HEK293 (cell line): ENCODE data around the gene FPGS.

Source experiments
- BCL11A ChIP-seq: fragments of 450-650 bp; formaldehyde crosslinking; IDR thresholded peaks from 2 replicates; pipeline ENCODE4 v1.5.1; 2016; ENCODE audit warnings: low read depth, missing biosample characterization, missing genetic modification characterization
- FEZF1 ChIP-seq: fragments of 450-650 bp; formaldehyde crosslinking; IDR thresholded peaks from 2 replicates; pipeline ENCODE4 v1.5.1; 2016; ENCODE audit warnings: missing biosample characterization, missing genetic modification characterization
- GLIS2 ChIP-seq: fragments of 450-650 bp; formaldehyde crosslinking; IDR thresholded peaks from 2 replicates; pipeline ENCODE4 v1.5.1; 2016; ENCODE audit warnings: missing biosample characterization, missing genetic modification characterization
- KLF7 ChIP-seq: fragments of 450-650 bp; formaldehyde crosslinking; IDR thresholded peaks from 2 replicates; pipeline ENCODE4 v1.5.1; 2016; ENCODE audit warnings: missing biosample characterization, missing genetic modification characterization, borderline replicate concordance
- MYNN ChIP-seq: fragments of 450-650 bp; formaldehyde crosslinking; IDR thresholded peaks from 2 replicates; pipeline ENCODE4 v1.5.1; 2016; ENCODE audit warnings: missing biosample characterization, missing genetic modification characterization, borderline replicate concordance
- OVOL3 ChIP-seq: fragments of 450-650 bp; formaldehyde crosslinking; IDR thresholded peaks from 2 replicates; pipeline ENCODE4 v1.5.1; 2016; ENCODE audit warnings: missing biosample characterization, missing genetic modification characterization
- PATZ1 ChIP-seq: fragments of 450-650 bp; formaldehyde crosslinking; IDR thresholded peaks from 2 replicates; pipeline ENCODE4 v1.5.1; 2016; ENCODE audit warnings: missing biosample characterization, missing genetic modification characterization
- PRDM10 ChIP-seq: fragments of 450-650 bp; formaldehyde crosslinking; IDR thresholded peaks from 2 replicates; pipeline ENCODE4 v1.5.1; 2016; ENCODE audit warnings: missing biosample characterization, missing genetic modification characterization
- SALL2 ChIP-seq: fragments of 450-650 bp; formaldehyde crosslinking; IDR thresholded peaks from 2 replicates; pipeline ENCODE4 v1.5.0; 2017; ENCODE audit warnings: missing biosample characterization, mild to moderate bottlenecking, missing genetic modification characterization, borderline replicate concordance
- SCRT2 ChIP-seq: fragments of 450-650 bp; formaldehyde crosslinking; IDR thresholded peaks from 2 replicates; pipeline ENCODE4 v1.5.1; 2016; ENCODE audit warnings: missing biosample characterization, missing genetic modification characterization
- ZBTB17 ChIP-seq: fragments of 450-650 bp; formaldehyde crosslinking; IDR thresholded peaks from 2 replicates; pipeline ENCODE4 v1.5.1; 2016; ENCODE audit warnings: missing biosample characterization, missing genetic modification characterization
- ZBTB20 ChIP-seq: fragments of 450-650 bp; formaldehyde crosslinking; IDR thresholded peaks from 2 replicates; pipeline ENCODE4 v1.5.1; 2016; ENCODE audit warnings: missing biosample characterization, missing genetic modification characterization
- ZBTB49 ChIP-seq: fragments of 450-650 bp; formaldehyde crosslinking; IDR thresholded peaks from 2 replicates; pipeline ENCODE4 v1.5.1; 2016; ENCODE audit warnings: missing biosample characterization, missing genetic modification characterization, low read depth
- ZBTB6 ChIP-seq: fragments of 450-650 bp; formaldehyde crosslinking; IDR thresholded peaks from 2 replicates; pipeline ENCODE4 v1.5.1; 2017; ENCODE audit warnings: missing biosample characterization, missing genetic modification characterization
- ZFP3 ChIP-seq: fragments of 450-650 bp; formaldehyde crosslinking; IDR thresholded peaks from 2 replicates; pipeline ENCODE4 v1.5.1; 2016; ENCODE audit warnings: low read depth, missing biosample characterization, missing genetic modification characterization
- ZFP37 ChIP-seq: fragments of 450-650 bp; formaldehyde crosslinking; IDR thresholded peaks from 2 replicates; pipeline ENCODE4 v1.5.1; 2016; ENCODE audit warnings: missing biosample characterization, missing genetic modification characterization
- ZNF202 ChIP-seq: fragments of 450-650 bp; formaldehyde crosslinking; IDR thresholded peaks from 2 replicates; pipeline ENCODE4 v1.5.1; 2016; ENCODE audit warnings: missing biosample characterization, missing genetic modification characterization, borderline replicate concordance
- ZNF23 ChIP-seq: fragments of 450-650 bp; formaldehyde crosslinking; IDR thresholded peaks from 2 replicates; pipeline ENCODE4 v1.5.1; 2016; ENCODE audit warnings: missing biosample characterization, missing genetic modification characterization, borderline replicate concordance
- ZNF248 ChIP-seq: fragments of 450-650 bp; formaldehyde crosslinking; IDR thresholded peaks from 2 replicates; pipeline ENCODE4 v1.5.1; 2017; ENCODE audit warnings: missing biosample characterization, missing genetic modification characterization
- ZNF266 ChIP-seq: fragments of 450-650 bp; formaldehyde crosslinking; IDR thresholded peaks from 2 replicates; pipeline ENCODE4 v1.5.1; 2016; ENCODE audit warnings: missing biosample characterization, missing genetic modification characterization, low read depth
- ZNF311 ChIP-seq: fragments of 450-650 bp; formaldehyde crosslinking; IDR thresholded peaks from 2 replicates; pipeline ENCODE4 v1.5.1; 2017; ENCODE audit warnings: missing biosample characterization, missing genetic modification characterization, borderline replicate concordance
- ZNF501 ChIP-seq: fragments of 450-650 bp; formaldehyde crosslinking; IDR thresholded peaks from 2 replicates; pipeline ENCODE4 v1.5.1; 2016; ENCODE audit warnings: missing biosample characterization, missing genetic modification characterization
- ZNF544 ChIP-seq: fragments of 450-650 bp; formaldehyde crosslinking; IDR thresholded peaks from 2 replicates; pipeline ENCODE4 v1.5.0; 2017; ENCODE audit warnings: missing biosample characterization, missing genetic modification characterization
- ZNF571 ChIP-seq: fragments of 450-650 bp; formaldehyde crosslinking; IDR thresholded peaks from 2 replicates; pipeline ENCODE4 v1.5.0; 2017; ENCODE audit warnings: missing biosample characterization, missing genetic modification characterization
- ZNF777 ChIP-seq: fragments of 450-650 bp; formaldehyde crosslinking; IDR thresholded peaks from 2 replicates; pipeline ENCODE4 v1.5.1; 2017; ENCODE audit warnings: missing biosample characterization, missing genetic modification characterization, borderline replicate concordance
- TF ChIP-seq, protein P1 (sequence below): fragments of 450-650 bp; formaldehyde crosslinking; optimal IDR thresholded peaks from 2 replicates; pipeline ENCODE3; 2016; ENCODE audit warnings: missing biosample characterization, mild to moderate bottlenecking, missing genetic modification characterization
- TF ChIP-seq, protein P2 (sequence below): fragments of 450-650 bp; formaldehyde crosslinking; IDR thresholded peaks from 2 replicates; pipeline ENCODE4 v1.5.1; 2016; ENCODE audit warnings: missing biosample characterization, missing genetic modification characterization

Gene FPGS

DNA sequence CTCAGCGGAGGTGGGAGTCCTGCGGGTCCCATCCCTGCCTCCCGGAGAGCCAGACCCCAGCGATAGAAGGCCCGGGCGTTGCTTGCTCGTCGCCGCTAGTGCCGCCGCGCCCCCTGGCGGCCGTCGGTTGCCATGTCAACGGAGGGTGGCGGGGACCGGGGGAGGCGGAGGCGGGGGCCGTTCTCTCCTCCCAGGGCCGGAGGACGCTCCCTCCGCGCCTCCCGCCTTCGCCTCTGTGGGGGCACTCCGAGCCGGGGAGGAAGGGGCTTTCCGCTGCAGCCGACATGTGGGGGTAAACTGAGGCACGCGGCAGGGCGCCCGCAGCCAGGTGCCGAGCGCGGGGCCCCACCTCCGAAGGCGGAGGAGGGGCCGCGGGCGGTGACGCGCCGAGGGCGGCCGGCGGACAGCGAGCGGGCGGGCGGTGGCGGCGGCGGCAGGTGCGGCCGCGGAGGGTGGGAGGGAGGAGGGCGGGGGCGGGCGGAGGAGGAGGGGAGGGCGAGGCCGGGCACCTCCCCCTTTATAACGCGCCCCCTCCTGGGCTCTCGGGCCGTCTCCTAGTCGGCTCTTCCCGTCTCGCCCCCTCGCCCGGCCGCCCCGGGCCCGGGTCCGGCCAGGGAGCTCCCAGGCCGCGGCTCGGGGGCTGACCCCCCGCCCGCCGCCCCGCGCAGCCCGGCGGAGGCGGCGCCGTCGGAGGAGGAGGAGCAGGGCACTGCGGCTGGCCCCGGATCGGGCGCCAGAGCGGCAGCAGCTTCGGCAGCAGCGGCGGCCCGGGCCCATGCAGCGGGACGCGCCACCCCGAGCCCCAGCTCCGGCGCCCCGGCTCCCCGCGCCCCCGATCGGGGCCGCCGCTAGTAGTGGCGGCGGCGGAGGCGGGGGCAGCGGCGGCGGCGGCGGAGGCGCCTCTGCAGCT, 17.4 kb upstream of the FPGS start (continued):
- no peak for TF ChIP-seq ZNF311
- TF ChIP-seq ZBTB17 (tag by site-specific recombination), result no peak; the same call in 1 of the 2 replicates
- no peak for TF ChIP-seq MYNN (tag by site-specific recombination)
- TF ChIP-seq, protein P1, sequence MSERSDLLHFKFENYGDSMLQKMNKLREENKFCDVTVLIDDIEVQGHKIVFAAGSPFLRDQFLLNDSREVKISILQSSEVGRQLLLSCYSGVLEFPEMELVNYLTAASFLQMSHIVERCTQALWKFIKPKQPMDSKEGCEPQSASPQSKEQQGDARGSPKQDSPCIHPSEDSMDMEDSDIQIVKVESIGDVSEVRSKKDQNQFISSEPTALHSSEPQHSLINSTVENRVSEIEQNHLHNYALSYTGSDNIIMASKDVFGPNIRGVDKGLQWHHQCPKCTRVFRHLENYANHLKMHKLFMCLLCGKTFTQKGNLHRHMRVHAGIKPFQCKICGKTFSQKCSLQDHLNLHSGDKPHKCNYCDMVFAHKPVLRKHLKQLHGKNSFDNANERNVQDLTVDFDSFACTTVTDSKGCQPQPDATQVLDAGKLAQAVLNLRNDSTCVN (tag by site-specific recombination), result peak; percentile 67
- no peak for TF ChIP-seq ZNF571 (tag by site-specific recombination)
- no peak; the same call in 1 of the 2 replicates for TF ChIP-seq SCRT2 (tag by site-specific recombination)
- TF ChIP-seq ZBTB49, result no peak
- no peak for TF ChIP-seq KLF7
- TF ChIP-seq, protein P2, sequence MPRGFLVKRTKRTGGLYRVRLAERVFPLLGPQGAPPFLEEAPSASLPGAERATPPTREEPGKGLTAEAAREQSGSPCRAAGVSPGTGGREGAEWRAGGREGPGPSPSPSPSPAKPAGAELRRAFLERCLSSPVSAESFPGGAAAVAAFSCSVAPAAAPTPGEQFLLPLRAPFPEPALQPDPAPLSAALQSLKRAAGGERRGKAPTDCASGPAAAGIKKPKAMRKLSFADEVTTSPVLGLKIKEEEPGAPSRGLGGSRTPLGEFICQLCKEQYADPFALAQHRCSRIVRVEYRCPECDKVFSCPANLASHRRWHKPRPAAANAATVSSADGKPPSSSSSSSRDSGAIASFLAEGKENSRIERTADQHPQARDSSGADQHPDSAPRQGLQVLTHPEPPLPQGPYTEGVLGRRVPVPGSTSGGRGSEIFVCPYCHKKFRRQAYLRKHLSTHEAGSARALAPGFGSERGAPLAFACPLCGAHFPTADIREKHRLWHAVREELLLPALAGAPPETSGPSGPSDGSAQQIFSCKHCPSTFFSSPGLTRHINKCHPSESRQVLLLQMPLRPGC (tag by site-specific recombination), result no peak
- TF ChIP-seq ZNF501, result no peak
- TF ChIP-seq ZFP37 (tag by site-specific recombination), result no peak
- no peak for TF ChIP-seq SALL2
- TF ChIP-seq OVOL3, result no peak
- TF ChIP-seq ZNF248 (tag by site-specific recombination), result no peak
- TF ChIP-seq ZNF544 (tag by site-specific recombination), result no peak
- TF ChIP-seq ZBTB20 (tag by site-specific recombination), result 0 out of 2 replicates have a peak, but pooled peaks have one; percentile 27
- TF ChIP-seq GLIS2 (tag by site-specific recombination), result peak; percentile 67
- no peak for TF ChIP-seq ZNF23 (tag by site-specific recombination)
- no peak for TF ChIP-seq PRDM10
- TF ChIP-seq ZNF777 (tag by site-specific recombination), result no peak
- TF ChIP-seq FEZF1 (tag by site-specific recombination), result no peak
- no peak for TF ChIP-seq BCL11A
- TF ChIP-seq ZFP3 (tag by site-specific recombination), result no peak
- TF ChIP-seq PATZ1, result peak; percentile 93
- TF ChIP-seq ZNF266 (tag by site-specific recombination), result no peak
- no peak for TF ChIP-seq ZNF202 (tag by site-specific recombination)
- no peak for TF ChIP-seq ZBTB6
